T-cell (primary cell): ENCODE data around the gene MRPS21. TPM values are rescaled to one million over a fixed set of nuclear protein-coding genes. Genes with fewer than 3 reads are reported as not detected.

ENCODE experiments used
- total RNA-seq, 35 experiments: library from RNA in 6 of 35; stranded (reverse) in 6 of 35; fragments of 120-200 nt in 1 of 35; gene quantifications; one replicate each; pipeline versions ENCODE4 v1.2.1 to v1.2.4 and lab custom pipeline; 2013 to 2026

The MRPS21 gene
- total RNA-seq, 5 donors from 2014 or later (not counting 1 experiment from before 2014, with no cell fraction given) = 51.9 to 75.0 (median 66.8) TPM

Other genes with a start within 250 kb of the MRPS21 start
- 10 to 100 TPM; 24.9 to 30.7 (median 28.0) TPM for gene VPS45, start 226.1 kb upstream of the MRPS21 start, total RNA-seq
- 100 to 1,000 TPM in 3 of 5 donors, 10 to 100 TPM in 2; 68.9 to 183 (median 154) TPM for gene PLEKHO1, start 143.9 kb upstream of the MRPS21 start, total RNA-seq
- gene ANP32E, start 57.7 kb upstream of the MRPS21 start, total RNA-seq = 10 to 100 TPM; 40.2 to 46.3 (median 44.9) TPM
- not detected for gene CA14, start 36.1 kb upstream of the MRPS21 start, total RNA-seq
- gene APH1A, start 24.8 kb upstream of the MRPS21 start, total RNA-seq = 100 to 1,000 TPM; 118 to 133 (median 124) TPM
- gene C1orf54, start 21.1 kb upstream of the MRPS21 start, total RNA-seq = 1 to 10 TPM; 2.1 to 4.1 (median 3.2) TPM
- 1 to 10 TPM in 4 of 5 donors, under 1 TPM in 1; 0.63 to 2.9 (median 1.3) TPM for gene CIART, start 11.3 kb upstream of the MRPS21 start, total RNA-seq
- gene PRPF3, start 27.7 kb downstream of the MRPS21 start, total RNA-seq = 100 to 1,000 TPM; 100 to 153 (median 105) TPM
- gene RPRD2, start 70.3 kb downstream of the MRPS21 start, total RNA-seq = 10 to 100 TPM; 44.2 to 50.6 (median 46.7) TPM
- gene TARS2, start 193.6 kb downstream of the MRPS21 start, total RNA-seq = 10 to 100 TPM; 24.1 to 35.9 (median 30.2) TPM
- 1 to 10 TPM in 3 of 5 donors, under 1 TPM in 2; 0.25 to 2.9 (median 1.2) TPM for gene ECM1, start 214.2 kb downstream of the MRPS21 start, total RNA-seq
- gene FALEC, start 221.9 kb downstream of the MRPS21 start, total RNA-seq = under 1 TPM in 3 of 5 donors, not detected in 2; 0.49 to 0.85 (median 0.73) TPM